Measurements from ENCODE around the gene KRTAP10-4. TPM values are rescaled to one million over a fixed set of nuclear protein-coding genes. Genes with fewer than 3 reads are reported as not detected.

KRTAP10-4 gene
- polyA plus RNA-seq, 2 of the 4 experiments (the other 2 are of a cell fraction) = not detected

- DNase-seq (ENCODE audit: low read depth in 1 of 2, low spot score in 1 of 2) (no peak), ATAC-seq (no peak), FAIRE-seq (no peak)
- no peak overlapping the region for H3K4me3 ChIP-seq
- WGBS (ENCODE audit: missing lambda C conversion rate) = 18% methylated on average over 10 of the region's 17 CpGs
- no peaks in the 10 kb centered on the region for H3K9me3 ChIP-seq
- H3K4me2 ChIP-seq = no peak overlapping the region
- TF ChIP-seq TFCP2L1 (CRISPR knock-in tag; IDR thresholded peaks at IDR 0.05) (no peak), REST (IDR thresholded peaks at IDR 0.05) (no peak), RCOR1 (IDR thresholded peaks at IDR 0.05; ENCODE audit: low read depth, low read length) (no peak), FOSL2 (IDR thresholded peaks at IDR 0.05) (no peak), FOSL2 (CRISPR knock-in tag; IDR thresholded peaks at IDR 0.05) (no peak), MAFK (IDR thresholded peaks at IDR 0.05; ENCODE audit: partially characterized antibody) (no peak), EP300 (IDR thresholded peaks at IDR 0.05) (no peak)
- H3K4me1 ChIP-seq = no peaks in the 10 kb centered on the region
- ChIA-PET POLR2A (no interaction called here), CTCF (no interaction called here)
- no peak overlapping the region for H3K27ac ChIP-seq
Observed at GRCh38 chr21:44603109-44603875, 29.8 kb downstream of the KRTAP10-4 start.

GRCh38 chr21:44603911-44604310 lies 30.4 kb downstream of the KRTAP10-4 start:
- WGBS (ENCODE audit: missing lambda C conversion rate) = 18% methylated on average over 7 of the region's 8 CpGs

GRCh38 chr21:44606495-44606894 lies 33.0 kb downstream of the KRTAP10-4 start:
- DNase-seq (ENCODE audit: low read depth in 1 of 2, low spot score in 1 of 2) (no peak), FAIRE-seq (no peak), ATAC-seq (no peak)
- Histone ChIP-seq H3K27ac (no peak overlapping the region), H3K9me3 (peaks cover 3% of the 10 kb centered on the region; the same call in 1 of the 3 replicates), H3K4me2 (no peak overlapping the region), H3K4me1 (no peaks in the 10 kb centered on the region), H3K4me3 (no peak overlapping the region)
- 44% methylated on average over 4 of the region's 4 CpGs for WGBS (ENCODE audit: missing lambda C conversion rate)
- POLR2A ChIA-PET = no interaction called here
- CTCF ChIA-PET = no interaction called here
- TF ChIP-seq ZC3H11A (IDR thresholded peaks at IDR 0.05) = no peak
- no peak for TF ChIP-seq FOSL2 (IDR thresholded peaks at IDR 0.05)
- no peak for TF ChIP-seq FOSL2 (CRISPR knock-in tag; IDR thresholded peaks at IDR 0.05)
- no peak for TF ChIP-seq ZNF302 (CRISPR knock-in tag; IDR thresholded peaks at IDR 0.05)
- no peak for TF ChIP-seq EHMT2 (IDR thresholded peaks at IDR 0.05; ENCODE audit: low read depth)
- no peak for TF ChIP-seq PHF8 (IDR thresholded peaks at IDR 0.05; ENCODE audit: borderline replicate concordance, low read depth)
- TF ChIP-seq NFE2L2 (conservative IDR thresholded peaks at IDR 0.05; ENCODE audit: low read length) = no peak
- TF ChIP-seq NPAS2 (CRISPR knock-in tag; IDR thresholded peaks at IDR 0.05; ENCODE audit: borderline replicate concordance) = no peak
- TF ChIP-seq TFCP2L1 (CRISPR knock-in tag; IDR thresholded peaks at IDR 0.05) = no peak

More at GRCh38 chr21:44603911-44604310, 30.4 kb downstream of the KRTAP10-4 start:
- no peak for ATAC-seq
- no peaks in the 10 kb centered on the region for H3K4me1 ChIP-seq
- no peak for TF ChIP-seq EHF (CRISPR knock-in tag; IDR thresholded peaks at IDR 0.05)
- TF ChIP-seq MAZ (IDR thresholded peaks at IDR 0.05; ENCODE audit: borderline replicate concordance, low read depth, low read length) = no peak
- no peak for TF ChIP-seq NFE2L2 (conservative IDR thresholded peaks at IDR 0.05; ENCODE audit: low read length)
- TF ChIP-seq POLR2A (IDR thresholded peaks at IDR 0.05; ENCODE audit: low read length) = no peak
- TF ChIP-seq FOSB (CRISPR knock-in tag; IDR thresholded peaks at IDR 0.05) = no peak
- TF ChIP-seq HES2 (IDR thresholded peaks at IDR 0.05) = no peak
- no peak for TF ChIP-seq ESRRA (IDR thresholded peaks at IDR 0.05; ENCODE audit: borderline replicate concordance, low read length)
- ChIA-PET CTCF (no interaction called here), POLR2A (no interaction called here)
- FAIRE-seq = no peak
- no peak overlapping the region for H3K27ac ChIP-seq
- DNase-seq (ENCODE audit: low read depth in 1 of 2, low spot score in 1 of 2) = no peak
- no peak overlapping the region for H3K4me2 ChIP-seq
- no peaks in the 10 kb centered on the region for H3K9me3 ChIP-seq
- no peak overlapping the region for H3K4me3 ChIP-seq

All from A549 (cell line).